Keratinocyte (primary cell): Measurements from ENCODE around the gene TMEM106B. TPM values are rescaled to one million over a fixed set of nuclear protein-coding genes. Genes with fewer than 3 reads are reported as not detected.

ENCODE experiments used
- DNase-seq: peaks from one replicate; pipeline ENCODE4 v3.0.0-alpha.2; 2011; ENCODE audit warnings: low read depth, missing footprints, low spot score
- FAIRE-seq: peaks from 2 replicates; lab custom pipeline; 2011; peaks lifted over from hg19 to GRCh38; lab: Jason Lieb, UNC
- H2AFZ ChIP-seq: 2 replicates; pipeline ENCODE4 v1.6.0; 2012; ENCODE audit warnings: low read length, control low read depth, inconsistent platforms; ENCODE audit not compliant: control insufficient read depth
- H3K27ac ChIP-seq: 2 replicates; pipeline ENCODE4 v1.5.1; 2011; ENCODE audit warnings: low read length; ENCODE audit not compliant: control insufficient read depth, insufficient read depth
- H3K27me3 ChIP-seq: 3 replicates; pipeline ENCODE4 v1.6.0; 2011; ENCODE audit warnings: low read length; ENCODE audit not compliant: control insufficient read depth, insufficient read depth; ENCODE audit errors: extremely low read depth
- H3K36me3 ChIP-seq, 2 experiments: 2 replicates in 1 of 2; 3 replicates in 1 of 2; pipeline ENCODE4 v1.5.1; 2011; ENCODE audit warnings: low read length in 2 of 2, mild to moderate bottlenecking in 1 of 2; ENCODE audit not compliant: control insufficient read depth in 2 of 2, insufficient read depth in 2 of 2; ENCODE audit errors: extremely low read depth in 1 of 2
- H3K4me1 ChIP-seq: 3 replicates; pipeline ENCODE4 v1.5.1; 2011; ENCODE audit warnings: low read length; ENCODE audit not compliant: control insufficient read depth, insufficient read depth; ENCODE audit errors: extremely low read depth
- H3K4me2 ChIP-seq: 3 replicates; pipeline ENCODE4 v1.6.0; 2011; ENCODE audit warnings: low read depth, low read length; ENCODE audit not compliant: control insufficient read depth, insufficient read depth; ENCODE audit errors: extremely low read depth
- H3K4me3 ChIP-seq, 3 experiments: fragments of 200-600 bp in 1 of 3; sonication (generic) in 1 of 3; 2 replicates in 2 of 3; 3 replicates in 1 of 3; pipeline ENCODE4 v1.5.1; 2011 to 2016; ENCODE audit warnings: low read length in 3 of 3, mild to moderate bottlenecking in 3 of 3, control low read depth in 2 of 3, inconsistent platforms in 1 of 3, low read depth in 1 of 3, mixed read lengths in 1 of 3, mixed run types in 1 of 3, moderate library complexity in 1 of 3; ENCODE audit not compliant: control insufficient read depth in 2 of 3, insufficient read depth in 2 of 3; ENCODE audit errors: extremely low read depth in 1 of 3
- H3K79me2 ChIP-seq: 2 replicates; pipeline ENCODE4 v1.6.0; 2012; ENCODE audit warnings: low read length; ENCODE audit not compliant: control insufficient read depth, insufficient read depth
- H3K9ac ChIP-seq: 3 replicates; pipeline ENCODE4 v1.6.0; 2011; ENCODE audit warnings: low read length; ENCODE audit not compliant: control insufficient read depth, insufficient read depth; ENCODE audit errors: extremely low read depth
- H3K9me1 ChIP-seq: 3 replicates; pipeline ENCODE4 v1.6.0; 2011; ENCODE audit warnings: low read length; ENCODE audit not compliant: control insufficient read depth, insufficient read depth; ENCODE audit errors: extremely low read depth
- H3K9me3 ChIP-seq: 2 replicates; pipeline ENCODE4 v1.5.1; 2012; ENCODE audit warnings: low read depth, low read length; ENCODE audit not compliant: control insufficient read depth
- H4K20me1 ChIP-seq: 3 replicates; pipeline ENCODE4 v1.6.0; 2011; ENCODE audit warnings: low read length; ENCODE audit not compliant: control insufficient read depth, insufficient read depth; ENCODE audit errors: extremely low read depth
- EZH2 ChIP-seq: IDR thresholded peaks from one replicate; pipeline ENCODE4 v1.6.1; 2012; ENCODE audit warnings: inconsistent platforms, mild to moderate bottlenecking, low read length, moderate library complexity
- dilution Hi-C: fragments of 300-500 bp; cut with MboI; formaldehyde crosslinking; loops from one replicate; pipeline ENCODE4 v1.7.0; 2020; ENCODE audit warnings: low sequenced_read_pairs; ENCODE audit not compliant: extremely low pct_ligation_motif_present
- polyA plus RNA-seq, 5 experiments: library from polyadenylated mRNA; depleted of rRNA in 3 of 5; stranded (reverse) in 3 of 5; stranded (forward) in 1 of 5; unstranded in 1 of 5; fragments of >200 nt; gene quantifications; 1 replicate in 1 of 5; 2 replicates in 3 of 5; 3 replicates in 1 of 5; pipeline versions ENCODE4 v1.2.1 to v1.2.3, GENCODE V29; 2011 to 2012; ENCODE audit warnings: missing spikeins in 2 of 5, low read depth in 1 of 5, low replicate concordance in 1 of 5
- TF ChIP-seq, protein P1 (sequence below), 3 experiments: IDR thresholded peaks in 1 of 3; conservative IDR thresholded peaks in 1 of 3; optimal IDR thresholded peaks in 1 of 3; 2 replicates in 2 of 3; 3 replicates in 1 of 3; pipeline versions ENCODE3 to v1.5.1; 2011; ENCODE audit warnings: low read length in 3 of 3, mild to moderate bottlenecking in 3 of 3, moderate library complexity in 2 of 3, control low read depth in 1 of 3, inconsistent platforms in 1 of 3; ENCODE audit not compliant: insufficient read depth in 2 of 3; ENCODE audit errors: extremely low read depth in 1 of 3

TMEM106B gene
- polyA plus RNA-seq, 1 donor (not counting 4 experiments of a cell fraction or from before 2014, with no cell fraction given) = 32.9 TPM

DNA sequence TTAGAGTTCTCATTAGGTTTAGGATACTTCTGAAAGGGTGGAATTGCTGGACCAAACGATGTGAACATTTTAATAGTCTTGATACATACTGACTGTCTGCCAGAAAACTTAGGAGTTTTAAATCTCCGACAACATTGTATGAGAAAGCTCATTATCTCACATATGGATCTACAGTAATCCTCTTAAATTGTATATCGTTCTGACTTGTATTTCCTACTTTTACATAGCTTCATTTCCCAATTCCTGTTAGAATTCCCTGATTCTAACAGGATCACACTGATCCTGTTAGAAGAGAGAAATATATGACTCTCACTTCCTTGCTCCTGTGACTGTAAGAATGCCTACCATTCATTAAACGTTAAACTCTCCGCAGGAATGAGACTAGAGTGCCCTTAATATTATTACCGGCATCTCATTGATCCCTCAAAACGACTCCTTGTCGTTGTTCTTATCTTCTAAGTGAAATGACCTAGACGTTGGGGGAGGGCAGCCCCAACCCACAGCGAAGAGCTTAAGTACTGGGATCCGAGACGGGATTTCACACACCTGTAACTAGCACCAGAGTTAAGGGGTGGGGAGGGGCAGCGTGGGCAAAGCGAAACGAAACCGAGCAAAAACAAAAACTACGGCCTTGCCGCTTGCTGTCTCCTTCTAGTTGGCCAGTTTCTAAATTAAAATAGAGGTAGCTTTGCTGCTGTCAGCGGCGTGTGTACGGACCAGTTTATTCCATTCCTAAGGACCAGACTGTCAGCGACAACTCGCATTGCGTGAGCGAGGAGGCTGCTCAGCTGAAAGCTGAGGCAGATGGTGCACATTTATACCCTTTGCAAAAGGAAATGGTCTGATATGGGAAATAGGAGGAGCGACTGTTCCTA lies 678 bp upstream of the TMEM106B start:
- Histone ChIP-seq H3K4me3 (peak overlapping the region; percentile 90 to 96 (median 92)), H3K4me2 (peak overlapping the region; percentile 79), H3K4me1 (peaks cover 11% of the 10 kb centered on the region), H3K27me3 (peaks cover 5% of the 10 kb centered on the region), H3K27ac (peak overlapping the region; percentile 86), H3K79me2 (peaks cover 14% of the 10 kb centered on the region), H3K36me3 (no peaks in the 10 kb centered on the region), H3K9me3 (no peaks in the 10 kb centered on the region), H3K9me1 (no peaks in the 10 kb centered on the region), H3K9ac (peak overlapping the region; percentile 92), H4K20me1 (no peaks in the 10 kb centered on the region), H2AFZ (peak overlapping the region; percentile 99)
- dilution Hi-C loops = no loop called here
- FAIRE-seq = no peak
- TF ChIP-seq, protein P1, sequence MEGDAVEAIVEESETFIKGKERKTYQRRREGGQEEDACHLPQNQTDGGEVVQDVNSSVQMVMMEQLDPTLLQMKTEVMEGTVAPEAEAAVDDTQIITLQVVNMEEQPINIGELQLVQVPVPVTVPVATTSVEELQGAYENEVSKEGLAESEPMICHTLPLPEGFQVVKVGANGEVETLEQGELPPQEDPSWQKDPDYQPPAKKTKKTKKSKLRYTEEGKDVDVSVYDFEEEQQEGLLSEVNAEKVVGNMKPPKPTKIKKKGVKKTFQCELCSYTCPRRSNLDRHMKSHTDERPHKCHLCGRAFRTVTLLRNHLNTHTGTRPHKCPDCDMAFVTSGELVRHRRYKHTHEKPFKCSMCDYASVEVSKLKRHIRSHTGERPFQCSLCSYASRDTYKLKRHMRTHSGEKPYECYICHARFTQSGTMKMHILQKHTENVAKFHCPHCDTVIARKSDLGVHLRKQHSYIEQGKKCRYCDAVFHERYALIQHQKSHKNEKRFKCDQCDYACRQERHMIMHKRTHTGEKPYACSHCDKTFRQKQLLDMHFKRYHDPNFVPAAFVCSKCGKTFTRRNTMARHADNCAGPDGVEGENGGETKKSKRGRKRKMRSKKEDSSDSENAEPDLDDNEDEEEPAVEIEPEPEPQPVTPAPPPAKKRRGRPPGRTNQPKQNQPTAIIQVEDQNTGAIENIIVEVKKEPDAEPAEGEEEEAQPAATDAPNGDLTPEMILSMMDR (optimal IDR thresholded peaks at IDR 0.05 in 1 of 3, IDR thresholded peaks at IDR 0.05 in 1 of 3, conservative IDR thresholded peaks at IDR 0.05 in 1 of 3; ENCODE audit: extremely low read depth in 1 of 3, insufficient read depth in 2 of 3, low read length in 3 of 3) = no peak
- TF ChIP-seq EZH2 = no peak
- no peak for DNase-seq

DNA sequence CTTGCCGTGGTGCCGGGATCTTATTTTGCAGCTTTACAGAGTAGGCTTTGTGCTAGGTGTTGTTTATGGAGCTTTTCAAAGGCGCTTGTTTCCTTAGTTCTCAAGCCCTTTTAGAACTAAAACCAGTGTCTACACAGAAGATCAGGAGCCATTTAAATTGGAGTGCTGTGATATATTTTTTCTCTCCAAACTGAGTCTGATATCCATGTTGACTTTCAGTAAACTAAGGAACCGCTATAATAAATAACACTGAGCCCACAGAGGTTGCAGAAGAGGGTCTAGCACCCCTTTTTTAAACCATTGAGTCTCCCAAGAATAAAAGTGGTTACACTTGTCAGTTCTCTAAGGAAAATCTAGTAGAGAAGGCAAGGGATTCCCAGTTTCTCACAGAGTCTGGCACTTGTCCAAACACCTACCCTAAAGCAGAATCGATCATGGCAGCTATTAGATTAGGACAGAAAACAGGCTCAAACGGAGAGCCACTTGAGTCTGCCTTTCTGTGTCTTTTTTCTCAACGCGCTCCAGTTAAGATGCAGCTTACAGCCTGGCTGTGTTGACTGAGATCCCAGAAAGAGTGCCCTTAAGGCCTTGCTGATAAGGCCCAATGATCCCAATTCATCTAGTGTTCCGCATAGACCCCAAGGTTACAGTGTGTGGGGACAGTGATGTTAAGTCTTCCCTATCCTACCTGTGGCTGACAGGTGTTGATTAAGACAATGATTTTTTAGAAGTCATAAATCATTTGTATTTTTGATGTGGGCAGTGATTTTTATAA lies 804 bp downstream of the TMEM106B start:
- Histone ChIP-seq H3K36me3 (no peaks in the 10 kb centered on the region), H3K27ac (peak overlapping the region; percentile 86), H4K20me1 (no peaks in the 10 kb centered on the region), H3K9me3 (no peaks in the 10 kb centered on the region), H2AFZ (peak overlapping the region; percentile 95), H3K4me1 (peaks cover 11% of the 10 kb centered on the region), H3K9me1 (no peaks in the 10 kb centered on the region), H3K4me3 (peak overlapping the region; percentile 90 to 96 (median 92)), H3K79me2 (peaks cover 14% of the 10 kb centered on the region), H3K9ac (peak overlapping the region; percentile 92), H3K4me2 (peak overlapping the region; percentile 94), H3K27me3 (peaks cover 5% of the 10 kb centered on the region)
- no peak for DNase-seq
- TF ChIP-seq, protein P1 (optimal IDR thresholded peaks at IDR 0.05 in 1 of 3, IDR thresholded peaks at IDR 0.05 in 1 of 3, conservative IDR thresholded peaks at IDR 0.05 in 1 of 3; ENCODE audit: extremely low read depth in 1 of 3, insufficient read depth in 2 of 3, low read length in 3 of 3) = no peak
- TF ChIP-seq EZH2 = no peak
- dilution Hi-C loops = no loop called here
- peak; percentile 9 for FAIRE-seq
